WTC11 (cell line): ENCODE data around the gene SLC10A7.

Experiments
- RORB ChIP-seq: fragments of 250-450 bp; sonication (Bioruptor Pico); IDR thresholded peaks from 2 replicates; pipeline ENCODE4 v1.9.0; 2021; ENCODE audit warnings: mild to moderate bottlenecking
- TF ChIP-seq, protein P1 (sequence below): sonication (generic); formaldehyde crosslinking; IDR thresholded peaks from 2 replicates; pipeline ENCODE4 v1.8.1; 2023; ENCODE audit warnings: mild to moderate bottlenecking, missing genetic modification reagents, moderate library complexity

DNA sequence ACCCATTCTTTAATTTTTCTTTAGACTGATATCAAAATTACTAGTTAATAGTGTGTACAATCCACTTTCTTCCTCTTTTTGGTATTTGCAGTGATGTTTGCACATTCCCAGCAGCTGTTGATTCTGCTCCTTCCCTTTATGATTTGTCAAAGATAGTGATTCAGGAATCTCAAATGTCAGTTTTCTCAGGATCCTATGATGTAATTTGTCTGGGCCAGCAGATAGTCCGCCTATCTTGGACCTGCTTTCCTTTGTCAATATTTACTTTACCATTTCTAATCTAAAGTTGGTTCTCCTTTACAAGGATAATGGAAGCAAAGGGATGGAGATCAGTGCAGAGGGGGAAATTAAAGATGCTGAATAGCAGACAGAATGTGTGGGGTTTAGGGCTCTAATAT, 185.3 kb downstream of the SLC10A7 start:
- TF ChIP-seq, protein P1, sequence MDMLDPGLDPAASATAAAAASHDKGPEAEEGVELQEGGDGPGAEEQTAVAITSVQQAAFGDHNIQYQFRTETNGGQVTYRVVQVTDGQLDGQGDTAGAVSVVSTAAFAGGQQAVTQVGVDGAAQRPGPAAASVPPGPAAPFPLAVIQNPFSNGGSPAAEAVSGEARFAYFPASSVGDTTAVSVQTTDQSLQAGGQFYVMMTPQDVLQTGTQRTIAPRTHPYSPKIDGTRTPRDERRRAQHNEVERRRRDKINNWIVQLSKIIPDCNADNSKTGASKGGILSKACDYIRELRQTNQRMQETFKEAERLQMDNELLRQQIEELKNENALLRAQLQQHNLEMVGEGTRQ (CRISPR knock-in tag), result no peak
- no peak for TF ChIP-seq RORB (CRISPR knock-in tag)
